ENCODE results near the gene SLC35F4. TPM values are rescaled to one million over a fixed set of nuclear protein-coding genes. Genes with fewer than 3 reads are reported as not detected.

SLC35F4 gene
- total RNA-seq, 1 experiment from 2014 or later: not detected

GRCh38 chr14:57796556-57796955 is 69.3 kb downstream of the SLC35F4 start:
- H3K56ac ChIP-seq (ENCODE audit: insufficient read length, low read depth, low read length): no peak overlapping the region
- Mint-ChIP-seq H3K4me1 (peaks cover 4 to 15% of the 10 kb centered on the region in 2 experiments), H3K36me3 (ENCODE audit: insufficient read depth in 1 of 3, low read depth in 3 of 3) (peaks cover 2 to 17% (median 8%) of the 10 kb centered on the region in 3 experiments; a peak in 6 of 7 replicates), H3K9me3 (peaks cover 10 to 14% of the 10 kb centered on the region in 2 experiments), H3K4me3 (no peak overlapping the region), H3K27me3 (ENCODE audit: low read depth) (no peaks in the 10 kb centered on the region), H3K27ac (no peak overlapping the region)
- H2BK120ac ChIP-seq (ENCODE audit: low read depth, low read length, poor library complexity, severe bottlenecking): no peak overlapping the region
- H2BK15ac ChIP-seq (ENCODE audit: low read depth, low read length): no peak overlapping the region
- no peak overlapping the region for H2AK5ac ChIP-seq (ENCODE audit: insufficient read length, low read length)
- no peak overlapping the region for H3T11ph ChIP-seq (ENCODE audit: low read length)
- no peak for TF ChIP-seq CTCF (conservative IDR thresholded peaks at IDR 0.05)
- H4K20me1 ChIP-seq (ENCODE audit: control insufficient read depth, insufficient read depth, insufficient read length): no peaks in the 10 kb centered on the region
- H2BK20ac ChIP-seq (ENCODE audit: low read depth, low read length, poor library complexity, severe bottlenecking): no peak overlapping the region
- no peak overlapping the region for H3K18ac ChIP-seq (ENCODE audit: insufficient read length, low read depth, low read length)
- no peak for DNase-seq
- H3K23ac ChIP-seq (ENCODE audit: insufficient read length, low read depth, low read length): no peak overlapping the region
- H3K14ac ChIP-seq (ENCODE audit: insufficient read depth, low read length): no peak overlapping the region
- no peak overlapping the region for H3K4ac ChIP-seq (ENCODE audit: low read depth, low read length)
- no peaks in the 10 kb centered on the region for H3K79me1 ChIP-seq (ENCODE audit: insufficient read depth, low read depth, low read length, poor library complexity, severe bottlenecking)
- H4K8ac ChIP-seq (replicated peaks; ENCODE audit: insufficient read length, low read depth, low read length): no peak overlapping the region
- no peak overlapping the region for H4K5ac ChIP-seq (ENCODE audit: insufficient read length, low read depth, low read length)
- H2AFZ ChIP-seq (ENCODE audit: low read length): no peak overlapping the region
- H3K23me2 ChIP-seq (ENCODE audit: insufficient read length, low read depth, low read length, poor library complexity, severe bottlenecking): no peaks in the 10 kb centered on the region
- no peaks in the 10 kb centered on the region for H3K27me3 ChIP-seq (ENCODE audit: insufficient read depth, low read length)
- no peak overlapping the region for H4K91ac ChIP-seq (ENCODE audit: insufficient read length, low read depth, low read length)
- no peaks in the 10 kb centered on the region; the same call in 1 of the 2 replicates for H3K4me1 ChIP-seq (ENCODE audit: insufficient read depth, low read length)
- H3K9me3 ChIP-seq (ENCODE audit: control insufficient read depth, low read depth, low read length): no peaks in the 10 kb centered on the region
- no peak overlapping the region for H2BK12ac ChIP-seq (ENCODE audit: insufficient read length, low read depth, low read length)
- H3K27ac ChIP-seq (ENCODE audit: insufficient read length, low read depth, low read length): no peak overlapping the region
- H3K4me2 ChIP-seq (ENCODE audit: insufficient read depth, insufficient read length, low read length): no peak overlapping the region
- no peak overlapping the region for H2BK5ac ChIP-seq (ENCODE audit: insufficient read length, low read length)
- no peaks in the 10 kb centered on the region for H3K79me2 ChIP-seq (ENCODE audit: insufficient read depth, low read length)
- no peak overlapping the region for H3K9ac ChIP-seq (ENCODE audit: extremely low read depth, insufficient read length, low read length)
